ENCODE results near the gene KCNE2. TPM values are rescaled to one million over a fixed set of nuclear protein-coding genes. Genes with fewer than 3 reads are reported as not detected.

Gene KCNE2, protein sequence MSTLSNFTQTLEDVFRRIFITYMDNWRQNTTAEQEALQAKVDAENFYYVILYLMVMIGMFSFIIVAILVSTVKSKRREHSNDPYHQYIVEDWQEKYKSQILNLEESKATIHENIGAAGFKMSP
- not detected for total RNA-seq
- long read RNA-seq, donor 1 = 0 reads
- long read RNA-seq, donor 2 = 0 reads

DNA sequence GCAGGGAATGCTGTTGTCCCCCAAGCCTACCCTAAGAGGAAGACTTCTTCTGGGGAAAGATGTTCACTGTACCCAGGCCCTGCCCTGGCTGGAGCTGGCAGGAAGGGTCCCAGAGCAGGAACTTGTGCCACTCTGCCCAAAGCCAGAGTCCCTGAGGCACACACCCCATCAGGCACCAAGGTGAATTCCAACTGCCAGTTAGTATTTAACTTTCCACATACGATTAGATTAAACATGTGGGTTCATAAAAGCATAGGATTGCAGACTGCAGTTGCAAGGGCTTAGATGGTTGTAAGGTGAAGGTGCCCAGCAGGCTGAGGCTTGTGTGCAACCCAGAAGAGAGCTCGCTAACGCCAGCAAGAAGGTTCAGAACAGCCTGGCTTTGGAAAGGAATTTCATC is at the start of gene KCNE2:
Gene KCNE2, plus strand, starts transcription at position 274 of the 400 bp plus-strand sequence. CDS start 6,473 bp downstream, outside the sequence.
- peak; percentile 36 for DNase-seq (ENCODE audit: low spot score)
- intact Hi-C loops (cut with DNase I) = no loop called here

DNA sequence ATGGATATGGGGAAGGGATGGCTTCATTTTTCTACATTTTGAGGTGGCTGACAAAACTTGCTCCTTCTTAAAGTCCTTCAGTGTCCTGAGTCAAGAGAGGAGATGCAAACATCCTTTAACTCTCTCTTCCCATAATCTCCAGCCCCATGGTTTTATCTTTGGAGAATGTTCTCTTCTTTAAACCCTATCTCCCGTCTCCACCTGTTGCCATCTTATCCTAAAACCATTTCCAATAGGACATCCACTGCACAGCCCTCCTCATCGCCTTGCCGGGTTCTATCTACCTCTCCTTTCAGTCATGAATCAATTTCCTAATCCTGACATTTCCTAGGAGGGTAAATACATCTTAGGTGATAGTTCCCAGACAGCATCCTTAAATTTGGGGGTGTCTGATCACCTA is 44.2 kb upstream of the KCNE2 start:
- DNase-seq (ENCODE audit: low spot score) = no peak
- intact Hi-C loops (cut with DNase I) = loop anchor here in 1 of 2 donors (10.0 kb wide), 1 partner anchor 95 kb away; no protein-coding TSS in a partner anchor

DNA sequence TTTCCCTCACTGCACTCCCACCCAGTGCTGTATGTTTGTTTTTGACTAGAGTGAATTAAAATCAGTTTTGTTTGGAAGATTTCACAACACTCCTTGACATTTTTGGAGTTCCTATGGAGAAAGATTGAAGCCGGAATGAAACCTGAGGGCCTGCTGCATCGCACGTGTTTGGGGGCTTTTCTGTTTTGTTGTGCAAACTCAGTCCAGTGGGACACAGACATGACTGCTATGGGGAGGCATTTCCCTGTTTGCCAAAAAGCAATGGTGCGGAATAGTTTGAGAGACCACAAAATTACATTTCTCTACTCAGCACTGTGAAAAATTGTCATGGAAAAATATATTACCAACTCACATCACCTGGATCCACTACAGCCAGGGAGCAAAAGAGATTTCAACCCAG is 43.8 kb upstream of the KCNE2 start:
- DNase-seq (ENCODE audit: low spot score) = no peak
- intact Hi-C loops (cut with DNase I) = no loop called here

DNA sequence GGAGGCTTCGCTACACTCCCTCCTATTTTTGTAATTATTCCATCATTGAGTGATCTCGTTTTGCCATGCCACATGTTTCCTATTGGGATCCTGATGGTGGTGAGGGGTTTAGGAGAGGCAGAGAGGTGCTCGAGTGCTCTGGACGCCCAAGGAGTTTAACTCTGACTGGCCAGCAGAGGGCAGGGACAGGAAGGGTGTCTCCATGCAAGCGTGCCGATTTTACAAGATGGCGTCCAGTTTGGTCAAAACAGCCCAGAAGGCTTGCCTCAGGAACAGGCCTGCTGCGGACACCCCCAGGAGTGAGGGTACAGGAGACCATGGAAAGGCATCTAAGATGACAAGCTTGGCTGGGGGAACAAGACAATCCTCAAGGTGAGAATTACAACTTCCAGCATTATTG is 33.8 kb upstream of the KCNE2 start:
- intact Hi-C loops (cut with DNase I) = no loop called here
- no peak for DNase-seq (ENCODE audit: low spot score)

DNA sequence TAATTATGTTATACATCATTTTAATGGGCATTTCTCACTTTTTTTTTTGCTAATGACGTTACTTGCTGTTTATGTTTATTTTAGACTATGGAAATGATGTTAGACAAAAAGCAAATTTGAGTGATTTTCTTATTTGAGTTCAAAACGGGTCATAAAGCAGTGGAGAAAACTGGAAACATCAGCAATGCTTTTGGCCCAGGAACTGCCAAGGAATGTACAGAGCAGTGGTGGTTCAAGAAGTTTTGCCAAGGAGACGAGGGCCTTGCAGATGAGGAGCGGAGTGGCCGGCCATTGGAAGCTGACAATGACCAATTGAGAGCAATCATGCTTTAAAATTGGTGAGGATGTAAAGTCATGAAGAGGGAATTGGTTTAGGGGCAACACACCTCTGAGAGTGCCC is 32.1 kb upstream of the KCNE2 start:
- intact Hi-C loops (cut with DNase I) = no loop called here
- no peak for DNase-seq (ENCODE audit: low spot score)

DNA sequence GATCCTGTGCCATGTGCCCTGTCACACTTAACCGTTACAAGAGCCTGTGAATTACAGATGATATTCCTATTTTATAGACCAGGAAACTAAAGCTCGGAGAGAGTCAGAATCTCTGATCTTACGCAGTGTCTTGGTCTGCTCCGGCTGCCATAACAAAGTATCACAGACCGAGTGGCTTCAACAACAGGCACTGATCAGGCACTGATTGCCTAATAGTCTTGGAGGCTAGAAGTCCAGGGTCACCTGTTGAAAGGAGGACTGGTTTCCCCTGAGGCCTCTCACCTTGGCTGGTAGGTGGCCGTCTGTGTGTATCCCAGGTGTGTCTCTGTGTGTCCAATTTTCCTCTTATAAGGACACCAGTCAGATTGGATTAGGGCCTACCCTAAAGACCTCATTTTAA is 31.5 kb upstream of the KCNE2 start:
- DNase-seq (ENCODE audit: low spot score) = no peak
- intact Hi-C loops (cut with DNase I) = no loop called here

DNA sequence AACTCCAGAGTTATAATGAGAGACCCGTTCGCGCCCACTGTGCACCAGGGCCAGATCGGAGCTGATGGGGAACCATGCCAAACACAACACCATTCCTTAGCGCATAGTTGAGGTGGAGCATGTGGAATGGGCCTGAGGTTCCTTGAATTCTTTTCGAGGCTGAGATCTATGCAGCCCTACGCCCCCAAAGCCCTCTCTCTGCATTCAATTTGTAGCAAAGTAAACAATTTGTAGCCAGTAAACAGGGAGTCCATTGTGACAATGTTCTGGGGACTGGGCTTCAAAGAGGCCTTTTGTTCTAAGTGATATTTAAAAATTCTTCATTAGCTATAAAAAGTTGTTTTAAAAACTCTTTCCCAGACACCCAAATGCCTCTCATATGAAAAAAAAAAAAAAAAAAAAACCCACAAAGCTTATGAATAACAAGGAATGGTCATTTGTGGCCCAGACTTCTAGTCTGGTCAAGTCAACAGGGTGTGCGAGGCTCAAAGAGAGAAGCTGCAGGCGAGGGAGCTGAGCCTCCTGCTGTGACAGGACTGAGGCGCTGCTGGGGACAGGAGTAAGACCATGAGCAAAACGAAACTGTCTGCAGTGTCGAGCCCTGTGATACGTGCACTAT is 30.6 kb upstream of the KCNE2 start:
- no peak for DNase-seq (ENCODE audit: low spot score)
- intact Hi-C loops (cut with DNase I) = no loop called here

DNA sequence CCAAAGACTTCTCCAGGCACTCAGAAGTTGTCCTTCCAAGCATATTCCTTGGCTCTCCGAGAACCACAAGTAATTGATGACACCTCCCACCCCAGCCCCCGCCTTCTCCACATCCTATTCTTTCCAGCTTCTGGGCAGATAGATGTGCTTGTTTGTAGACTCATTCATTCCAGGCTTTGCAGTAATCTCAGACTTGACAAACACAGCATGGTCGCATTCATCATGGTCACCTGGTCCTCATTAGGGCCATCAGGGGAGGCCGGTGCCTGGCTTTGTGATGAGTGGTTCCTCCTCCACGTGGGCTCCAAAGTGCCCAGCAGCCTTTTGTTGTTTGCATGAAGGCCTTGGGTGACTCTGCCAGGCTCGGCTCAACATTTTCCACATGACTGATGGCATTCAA is 28.5 kb upstream of the KCNE2 start:
- intact Hi-C loops (cut with DNase I) = no loop called here
- no peak for DNase-seq (ENCODE audit: low spot score)

DNA sequence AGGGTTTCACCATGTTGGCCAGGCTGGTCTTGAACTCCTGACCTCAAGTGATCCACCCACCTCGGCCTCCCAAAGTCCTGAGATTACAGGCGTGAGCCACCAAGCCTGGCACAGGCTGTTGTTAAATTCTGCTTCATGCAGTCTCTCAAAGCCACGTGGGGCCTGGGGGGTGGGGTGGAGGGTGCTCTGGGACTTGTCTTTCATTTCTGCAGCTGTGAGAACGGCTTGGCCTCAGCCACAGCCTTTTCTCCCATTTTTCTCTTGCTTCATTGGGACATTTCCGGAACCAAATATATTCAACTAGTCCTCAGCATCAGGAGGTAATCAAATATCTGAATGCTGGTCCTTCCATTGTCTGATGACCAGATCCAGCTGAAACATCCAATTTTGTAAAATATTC is 27.6 kb upstream of the KCNE2 start:
- intact Hi-C loops (cut with DNase I) = no loop called here
- DNase-seq (ENCODE audit: low spot score) = no peak

DNA sequence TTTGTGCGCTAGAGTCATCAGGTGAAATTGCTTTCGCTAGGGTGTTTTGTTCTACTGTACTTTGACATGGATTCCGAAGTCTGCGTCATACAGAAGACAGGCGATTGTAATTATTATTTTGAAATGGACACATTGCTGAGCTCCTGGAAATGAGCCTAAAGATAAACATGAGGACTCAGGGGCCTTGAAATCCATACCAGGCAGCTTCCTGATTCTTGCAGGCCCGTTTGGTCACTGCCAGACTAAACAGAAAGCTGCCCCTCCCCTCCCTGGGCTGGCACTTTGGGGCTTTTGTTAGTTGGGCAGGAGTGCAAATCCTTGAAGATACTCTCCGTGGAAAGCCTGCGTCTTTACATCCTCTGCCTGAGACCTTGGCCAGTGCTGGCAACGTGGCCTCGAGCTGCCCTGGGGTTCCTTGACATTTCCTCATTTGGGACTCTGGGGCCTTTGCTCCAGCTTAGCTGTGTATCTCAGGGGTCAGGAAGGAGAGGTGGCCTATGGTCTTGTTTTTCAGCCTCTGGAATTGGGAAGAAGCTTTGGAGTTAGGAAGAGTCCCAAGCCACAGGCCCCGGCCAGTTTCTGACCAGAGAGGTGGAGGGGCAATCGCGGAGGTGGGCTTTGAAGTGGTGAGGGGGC is 26.9 kb upstream of the KCNE2 start:
- intact Hi-C loops (cut with DNase I) = no loop called here
- no peak for DNase-seq (ENCODE audit: low spot score)

DNA sequence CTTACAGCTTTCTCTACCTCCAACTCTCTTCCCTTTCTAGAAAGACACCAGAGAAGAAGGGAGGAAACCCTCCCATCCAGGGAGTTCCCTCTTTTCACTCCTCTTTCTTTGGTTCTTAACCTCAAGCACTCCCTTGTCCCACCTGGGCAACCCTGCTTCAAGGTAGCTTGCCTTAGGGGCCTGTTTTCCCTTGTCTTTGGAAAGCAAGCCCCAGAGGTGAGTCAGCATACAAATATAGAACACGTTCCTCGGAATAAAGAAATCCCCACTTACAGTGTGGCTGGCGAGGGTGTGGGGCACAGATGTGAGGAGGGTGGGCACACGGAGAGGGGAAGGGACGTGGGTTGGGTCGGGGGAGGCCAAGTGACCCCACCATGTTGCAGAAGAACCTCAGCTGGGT is 26.1 kb upstream of the KCNE2 start:
- DNase-seq (ENCODE audit: low spot score) = no peak
- intact Hi-C loops (cut with DNase I) = no loop called here

DNA sequence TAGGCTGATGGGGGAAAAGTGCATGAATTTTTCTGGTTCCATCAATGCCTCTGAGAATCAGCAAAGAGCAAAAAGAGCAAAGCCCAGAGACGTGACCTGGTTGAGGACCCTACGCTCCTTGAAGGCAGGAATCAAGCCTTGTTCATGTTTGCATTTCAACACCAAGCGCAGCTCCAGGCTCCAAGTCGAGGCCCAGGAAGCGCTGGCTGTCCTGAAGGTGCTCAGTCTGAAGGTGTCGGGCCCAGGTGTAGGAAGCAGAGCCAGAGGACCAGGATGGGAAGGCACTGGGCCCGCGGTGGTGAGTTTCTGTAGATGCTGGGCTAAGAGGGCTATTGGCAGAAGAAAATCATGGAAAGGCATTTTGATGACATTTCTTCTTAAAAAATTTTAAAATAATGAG is 25.6 kb upstream of the KCNE2 start:
- intact Hi-C loops (cut with DNase I) = no loop called here
- DNase-seq (ENCODE audit: low spot score) = no peak

DNA sequence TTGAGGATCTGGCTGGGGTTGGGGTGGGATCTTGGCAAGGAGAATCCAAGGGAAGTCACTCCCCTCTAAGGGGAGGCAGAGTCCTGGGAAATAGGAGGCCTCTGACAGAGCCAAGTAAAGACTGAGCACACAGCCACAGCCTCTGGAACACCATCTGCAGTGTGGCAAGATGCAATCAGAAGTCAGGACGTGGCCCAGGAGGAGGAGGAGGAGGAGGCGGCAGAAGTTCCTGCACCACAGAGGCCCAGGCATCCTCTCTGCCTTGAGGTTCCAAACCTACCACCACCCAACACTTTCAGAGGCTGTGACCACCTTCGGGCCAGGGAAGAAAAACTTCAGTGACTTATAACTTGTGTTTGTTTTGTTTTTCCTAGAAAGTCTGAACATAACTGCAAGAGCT is 23.7 kb upstream of the KCNE2 start:
- no peak for DNase-seq (ENCODE audit: low spot score)
- intact Hi-C loops (cut with DNase I) = no loop called here

DNA sequence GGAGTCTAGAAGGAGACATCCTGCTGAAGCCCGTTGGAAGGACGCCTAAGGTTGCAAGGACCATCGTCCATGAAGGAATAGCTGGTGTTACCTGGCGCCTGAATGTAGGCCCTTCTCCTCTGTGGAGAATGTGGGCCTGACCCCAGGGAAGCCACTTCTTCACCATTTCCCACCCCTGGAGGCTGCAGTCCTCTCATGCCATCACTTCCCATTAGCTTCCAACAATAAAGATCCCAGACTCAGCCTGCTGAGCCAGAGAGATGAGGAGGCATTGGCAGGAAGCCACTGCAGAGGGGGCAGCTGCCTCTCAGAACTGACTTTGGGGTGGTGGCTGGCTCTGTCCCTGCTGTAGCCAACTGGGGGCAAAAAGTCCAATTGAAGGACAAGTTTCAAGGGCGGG is 21.3 kb upstream of the KCNE2 start:
- intact Hi-C loops (cut with DNase I) = no loop called here
- DNase-seq (ENCODE audit: low spot score) = no peak

DNA sequence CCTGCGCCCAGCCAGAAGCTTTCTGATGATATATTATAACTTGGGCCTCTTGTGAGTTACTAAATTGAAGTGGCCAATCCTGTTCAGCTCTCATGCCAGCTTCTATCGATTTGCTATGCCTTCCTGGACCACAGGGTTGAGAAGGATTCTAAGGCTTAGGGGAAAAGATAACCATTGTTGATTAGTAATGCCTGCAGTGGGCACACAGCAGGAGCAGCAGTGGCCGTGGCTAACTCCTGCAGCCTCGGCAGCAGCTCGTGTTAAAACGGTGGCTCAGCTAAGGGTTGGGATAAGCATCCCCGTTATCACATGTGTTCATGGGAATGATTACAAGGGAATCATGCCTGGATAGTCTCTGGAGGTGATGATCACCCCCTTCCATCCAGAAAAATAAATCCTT is 20.5 kb upstream of the KCNE2 start:
- DNase-seq (ENCODE audit: low spot score) = no peak
- intact Hi-C loops (cut with DNase I) = no loop called here

DNA sequence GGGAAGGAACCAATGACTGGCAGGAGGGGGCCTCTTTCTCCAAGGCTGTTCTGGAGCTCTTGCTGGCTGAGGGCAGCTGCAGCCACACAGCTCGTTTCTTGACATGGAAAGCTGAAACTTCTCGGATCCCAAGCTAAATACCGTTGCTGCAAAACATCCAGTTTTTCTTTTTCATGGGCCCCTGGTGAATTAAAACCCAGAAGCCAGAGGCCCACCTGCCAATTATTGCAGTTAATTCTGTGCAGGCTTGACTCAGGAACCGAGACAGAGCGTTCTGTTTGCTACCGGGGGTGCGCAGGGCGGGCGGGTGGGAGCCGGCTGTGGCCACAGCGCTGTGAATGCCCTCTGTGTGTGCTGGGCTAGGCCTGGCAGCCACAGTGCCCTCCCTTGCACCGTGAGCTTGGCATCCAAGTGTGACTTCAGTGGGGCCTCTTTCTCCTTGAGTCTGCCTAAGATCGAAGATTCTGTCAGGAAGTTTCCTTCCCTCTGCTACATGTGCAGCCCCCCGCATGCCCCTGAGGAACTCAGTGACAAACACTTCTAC is 19.9 kb upstream of the KCNE2 start:
- intact Hi-C loops (cut with DNase I) = no loop called here
- DNase-seq (ENCODE audit: low spot score) = no peak

DNA sequence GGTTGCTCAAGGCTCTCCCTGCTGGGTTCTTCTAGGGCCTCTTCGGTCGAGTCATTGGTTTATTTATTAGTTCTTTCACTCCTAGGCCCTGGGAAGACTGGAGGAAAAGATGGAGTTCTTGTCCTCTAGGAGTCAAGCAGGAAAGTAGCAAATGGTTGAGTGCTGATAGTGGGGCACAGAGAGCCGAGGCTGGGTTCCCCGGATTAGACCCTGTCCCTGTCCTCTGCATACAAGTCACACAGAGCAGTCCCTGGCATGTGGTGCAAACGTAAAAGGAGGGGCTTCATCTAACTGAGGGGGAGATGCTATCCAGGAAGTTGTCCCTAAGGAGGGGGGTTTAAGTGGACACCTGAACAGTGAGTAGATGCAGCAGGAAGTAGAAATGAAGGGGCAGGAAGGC is 19.2 kb upstream of the KCNE2 start:
- intact Hi-C loops (cut with DNase I) = no loop called here
- no peak for DNase-seq (ENCODE audit: low spot score)

DNA sequence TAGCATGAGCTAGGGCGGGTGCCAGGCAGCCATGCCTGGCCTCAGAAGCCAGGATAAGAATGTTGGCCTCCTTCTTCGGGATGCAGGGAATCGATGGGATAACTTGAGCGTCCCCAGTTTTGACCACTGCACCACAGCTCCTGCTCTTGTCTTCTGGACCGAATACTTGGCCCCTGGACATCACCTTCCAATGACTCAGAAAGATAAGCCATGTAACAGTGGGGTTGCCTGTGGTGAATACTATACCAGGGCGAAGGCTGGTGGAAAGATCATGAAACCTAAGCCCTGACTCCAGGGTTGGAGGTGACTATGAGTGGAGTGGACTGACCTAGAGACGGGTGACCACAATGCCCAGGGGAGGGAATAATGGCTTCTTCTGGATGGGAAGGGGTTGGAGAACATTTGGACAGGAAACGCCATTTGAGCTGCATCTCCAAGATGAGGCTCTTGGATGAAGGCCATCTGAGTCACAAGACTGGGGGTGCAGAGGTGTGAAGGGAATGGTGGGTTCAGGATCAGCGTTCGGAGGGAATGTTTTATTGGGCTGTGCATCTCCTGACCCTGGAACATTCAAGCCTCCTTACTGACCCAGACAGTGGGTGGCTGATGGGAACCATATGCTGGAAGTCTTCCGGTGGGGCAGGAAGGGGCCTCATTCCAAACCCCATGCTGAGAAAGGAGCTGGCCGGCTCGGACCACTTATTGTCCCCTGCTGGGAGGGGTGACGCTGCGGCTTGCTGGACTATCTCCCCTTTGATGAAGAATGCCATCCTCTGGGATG is 18.5 kb upstream of the KCNE2 start:
- DNase-seq (ENCODE audit: low spot score) = no peak
- intact Hi-C loops (cut with DNase I) = loop anchor here (5.0 kb wide), 3 partner anchors 143 to 428 kb away; partner anchors contain the start of gene ATP5PO (in 1 of the 2)

DNA sequence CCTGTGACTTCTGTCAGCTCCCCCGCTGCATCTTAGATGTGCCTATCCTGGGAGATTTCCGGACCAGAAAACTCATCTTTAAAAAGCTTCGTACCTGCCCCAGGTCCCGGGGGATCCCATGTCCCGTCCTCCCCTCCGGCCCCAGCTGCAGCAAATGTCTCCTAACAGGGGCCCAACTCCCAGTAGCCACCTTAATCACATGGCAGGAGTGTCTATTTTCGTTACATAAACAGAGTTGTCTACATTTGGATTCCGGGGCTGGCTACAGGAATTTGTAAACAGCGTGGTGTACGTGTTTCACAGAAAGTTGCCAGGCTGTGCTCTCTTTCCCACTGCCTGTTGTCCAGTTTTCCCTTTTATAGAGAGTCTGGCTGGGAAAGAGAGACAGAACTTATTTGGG is 17.9 kb upstream of the KCNE2 start:
- no peak for DNase-seq (ENCODE audit: low spot score)
- intact Hi-C loops (cut with DNase I) = loop anchor here (5.0 kb wide), 3 partner anchors 144 to 429 kb away; partner anchors contain the start of gene ATP5PO (in 1 of the 2)
